ENCODE measurements around the gene FOXD4L1.
"Not testable (repeated sequence)": the region's sequence is repeated elsewhere in the genome, so short reads cannot be mapped to it uniquely, and the experiment has no call there.

DNA sequence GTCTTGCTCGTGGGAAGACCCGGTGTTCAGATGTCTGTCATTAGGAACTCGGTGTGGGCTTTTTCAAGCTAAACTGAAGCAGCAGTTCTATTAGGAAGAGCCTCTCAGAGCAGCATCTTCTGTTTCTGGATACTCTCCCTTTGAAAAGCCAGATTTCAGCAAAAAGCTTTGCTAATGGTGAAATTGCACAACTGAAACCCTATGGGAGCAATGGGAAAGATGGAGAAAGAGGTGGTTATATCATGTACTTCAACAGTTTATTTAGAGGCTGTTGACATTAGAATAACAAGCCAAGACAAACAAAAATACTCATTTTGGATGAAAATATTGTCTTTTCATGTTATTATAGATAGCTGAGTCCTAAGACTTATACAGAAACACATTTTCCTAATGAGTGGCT, 30.4 kb downstream of the FOXD4L1 start:
- not testable (repeated sequence) for TF ChIP-seq MYNN (IDR thresholded peaks at IDR 0.05); MYNN (CRISPR knock-in tag; IDR thresholded peaks at IDR 0.05); TCF7 (IDR thresholded peaks at IDR 0.05; ENCODE audit: borderline replicate concordance); NR1H2 (CRISPR knock-in tag; IDR thresholded peaks at IDR 0.05); NFATC3 (IDR thresholded peaks at IDR 0.05); ERF (CRISPR knock-in tag; IDR thresholded peaks at IDR 0.05); ESRRA (IDR thresholded peaks at IDR 0.05; ENCODE audit: borderline replicate concordance, low read depth); HDAC2 (IDR thresholded peaks at IDR 0.05); JUNB (CRISPR knock-in tag; conservative IDR thresholded peaks at IDR 0.05)
- TF ChIP-seq, protein P1, sequence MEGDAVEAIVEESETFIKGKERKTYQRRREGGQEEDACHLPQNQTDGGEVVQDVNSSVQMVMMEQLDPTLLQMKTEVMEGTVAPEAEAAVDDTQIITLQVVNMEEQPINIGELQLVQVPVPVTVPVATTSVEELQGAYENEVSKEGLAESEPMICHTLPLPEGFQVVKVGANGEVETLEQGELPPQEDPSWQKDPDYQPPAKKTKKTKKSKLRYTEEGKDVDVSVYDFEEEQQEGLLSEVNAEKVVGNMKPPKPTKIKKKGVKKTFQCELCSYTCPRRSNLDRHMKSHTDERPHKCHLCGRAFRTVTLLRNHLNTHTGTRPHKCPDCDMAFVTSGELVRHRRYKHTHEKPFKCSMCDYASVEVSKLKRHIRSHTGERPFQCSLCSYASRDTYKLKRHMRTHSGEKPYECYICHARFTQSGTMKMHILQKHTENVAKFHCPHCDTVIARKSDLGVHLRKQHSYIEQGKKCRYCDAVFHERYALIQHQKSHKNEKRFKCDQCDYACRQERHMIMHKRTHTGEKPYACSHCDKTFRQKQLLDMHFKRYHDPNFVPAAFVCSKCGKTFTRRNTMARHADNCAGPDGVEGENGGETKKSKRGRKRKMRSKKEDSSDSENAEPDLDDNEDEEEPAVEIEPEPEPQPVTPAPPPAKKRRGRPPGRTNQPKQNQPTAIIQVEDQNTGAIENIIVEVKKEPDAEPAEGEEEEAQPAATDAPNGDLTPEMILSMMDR (IDR thresholded peaks at IDR 0.05 in 2 of 3, conservative IDR thresholded peaks at IDR 0.05 in 1 of 3; ENCODE audit: insufficient read depth in 2 of 3, low read depth in 1 of 3, low read length in 3 of 3), result not testable (repeated sequence)

All from K562 (cell line).